ENCODE data around the gene PZP. TPM values are rescaled to one million over a fixed set of nuclear protein-coding genes. Genes with fewer than 3 reads are reported as not detected.

The PZP gene
- total and polyA plus RNA-seq, 2 donors (not counting 1 experiment from before 2014, with no cell fraction given): not detected

DNA sequence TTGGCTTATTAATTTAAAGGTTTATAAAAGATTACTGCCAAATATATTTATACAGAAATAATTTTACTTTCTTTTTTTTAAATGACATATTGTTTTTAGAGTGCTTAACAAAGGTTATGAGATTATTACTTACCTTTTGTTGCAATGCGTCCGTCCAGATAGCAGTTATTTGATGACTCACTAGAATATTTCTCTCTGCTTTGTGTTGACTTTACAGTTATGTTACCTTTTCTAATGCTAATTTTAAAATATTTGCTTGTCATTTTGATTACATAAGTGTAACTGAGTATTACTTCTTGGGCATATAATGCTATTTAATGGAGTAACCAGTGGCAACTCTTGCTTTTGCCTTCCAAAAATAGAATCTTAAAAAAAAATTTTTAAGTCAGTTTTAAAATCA is 6.3 kb upstream of the PZP start:
- ChIA-PET POLR2A (no interaction called here), CTCF (no interaction called here)
- H2AFZ ChIP-seq (ENCODE audit: insufficient read depth, low read depth, low read length, poor library complexity, severe bottlenecking): no peak overlapping the region
- H3K4me3 Mint-ChIP-seq: no peak overlapping the region
- H4K20me1 ChIP-seq (ENCODE audit: control insufficient read depth, insufficient read depth, low read length, poor library complexity, severe bottlenecking): no peaks in the 10 kb centered on the region
- no peaks in the 10 kb centered on the region for H3K9me3 Mint-ChIP-seq (ENCODE audit: insufficient read depth)
- intact Hi-C loops (cut with micrococcal nuclease): no loop called here
- no peak overlapping the region for H3K27ac ChIP-seq (ENCODE audit: low read length in 2 of 2)
- ATAC-seq (ENCODE audit: low read depth) (no peak), DNase-seq (no peak)
- no CpG with 5 or more reads among the region's 2 CpGs for WGBS (ENCODE audit: insufficient coverage)
- H3K9ac ChIP-seq (ENCODE audit: low read length): no peak overlapping the region
- no peak overlapping the region for H3K4me2 ChIP-seq (replicated peaks; ENCODE audit: low read depth, low read length, poor library complexity, severe bottlenecking)
- H3K27ac Mint-ChIP-seq: no peak overlapping the region
- TF ChIP-seq, protein P1, sequence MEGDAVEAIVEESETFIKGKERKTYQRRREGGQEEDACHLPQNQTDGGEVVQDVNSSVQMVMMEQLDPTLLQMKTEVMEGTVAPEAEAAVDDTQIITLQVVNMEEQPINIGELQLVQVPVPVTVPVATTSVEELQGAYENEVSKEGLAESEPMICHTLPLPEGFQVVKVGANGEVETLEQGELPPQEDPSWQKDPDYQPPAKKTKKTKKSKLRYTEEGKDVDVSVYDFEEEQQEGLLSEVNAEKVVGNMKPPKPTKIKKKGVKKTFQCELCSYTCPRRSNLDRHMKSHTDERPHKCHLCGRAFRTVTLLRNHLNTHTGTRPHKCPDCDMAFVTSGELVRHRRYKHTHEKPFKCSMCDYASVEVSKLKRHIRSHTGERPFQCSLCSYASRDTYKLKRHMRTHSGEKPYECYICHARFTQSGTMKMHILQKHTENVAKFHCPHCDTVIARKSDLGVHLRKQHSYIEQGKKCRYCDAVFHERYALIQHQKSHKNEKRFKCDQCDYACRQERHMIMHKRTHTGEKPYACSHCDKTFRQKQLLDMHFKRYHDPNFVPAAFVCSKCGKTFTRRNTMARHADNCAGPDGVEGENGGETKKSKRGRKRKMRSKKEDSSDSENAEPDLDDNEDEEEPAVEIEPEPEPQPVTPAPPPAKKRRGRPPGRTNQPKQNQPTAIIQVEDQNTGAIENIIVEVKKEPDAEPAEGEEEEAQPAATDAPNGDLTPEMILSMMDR (IDR thresholded peaks at IDR 0.05): no peak
- no peak for TF ChIP-seq EZH2 (IDR thresholded peaks at IDR 0.05; ENCODE audit: borderline replicate concordance, insufficient read depth, low read depth, low read length, poor library complexity, severe bottlenecking)
- no peaks in the 10 kb centered on the region for H3K36me3 ChIP-seq (replicated peaks in 1 of 2; ENCODE audit: control extremely low read depth in 1 of 2, control insufficient read depth in 1 of 2, extremely low read depth in 1 of 2, insufficient read depth in 2 of 2, low read length in 1 of 2)
- no peaks in the 10 kb centered on the region for H3K9me3 ChIP-seq (ENCODE audit: control extremely low read depth in 1 of 3, control insufficient read depth in 2 of 3, insufficient read depth in 1 of 3, low read length in 2 of 3)
- H3K4me3 ChIP-seq (ENCODE audit: control extremely low read depth in 1 of 5, extremely low read depth in 1 of 5, insufficient read depth in 1 of 5, low read depth in 2 of 5, low read length in 4 of 5): no peak overlapping the region
- no peaks in the 10 kb centered on the region for H3K27me3 Mint-ChIP-seq
- H3K79me2 ChIP-seq (ENCODE audit: control insufficient read depth, insufficient read depth, low read length): no peaks in the 10 kb centered on the region
- no peaks in the 10 kb centered on the region for H3K4me1 ChIP-seq (ENCODE audit: control insufficient read depth in 2 of 2, insufficient read depth in 2 of 2, low read length in 2 of 2)
- no peaks in the 10 kb centered on the region for H3K4me1 Mint-ChIP-seq
- peaks cover 0 to 3% (median 0%) of the 10 kb centered on the region in 4 experiments for H3K27me3 ChIP-seq (replicated peaks in 1 of 4; ENCODE audit: control extremely low read depth in 1 of 4, control insufficient read depth in 3 of 4, insufficient read depth in 4 of 4, low read length in 3 of 4)

DNA sequence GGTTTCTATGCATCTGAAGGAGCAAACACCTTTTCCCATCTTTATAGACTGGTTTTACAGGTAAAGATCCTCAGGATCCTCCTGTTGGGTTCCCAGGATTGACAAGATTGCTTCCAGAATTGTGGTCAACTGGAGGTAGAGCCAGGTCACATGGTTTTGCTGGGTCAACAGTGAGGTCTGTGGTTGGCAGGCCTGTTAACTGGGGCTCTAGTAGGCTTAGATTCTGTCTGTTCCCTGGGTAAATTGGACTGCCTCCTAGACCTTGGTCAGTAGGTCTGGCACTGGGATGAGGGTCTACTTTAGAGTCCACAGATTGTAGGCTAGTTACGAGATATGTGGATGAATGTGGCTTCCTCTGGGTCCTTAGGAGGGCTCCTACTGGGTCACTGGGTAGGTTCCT is 3.5 kb upstream of the PZP start:
- WGBS (ENCODE audit: insufficient coverage): 100% methylated on average over 1 of the region's 1 CpG
- H3K27me3 ChIP-seq (replicated peaks in 1 of 4; ENCODE audit: control extremely low read depth in 1 of 4, control insufficient read depth in 3 of 4, insufficient read depth in 4 of 4, low read length in 3 of 4): peaks cover 0 to under 1% (median 0%) of the 10 kb centered on the region in 4 experiments
- no peaks in the 10 kb centered on the region for H3K9me3 Mint-ChIP-seq (ENCODE audit: insufficient read depth)
- no peak overlapping the region for H3K4me3 ChIP-seq (ENCODE audit: control extremely low read depth in 1 of 5, extremely low read depth in 1 of 5, insufficient read depth in 1 of 5, low read depth in 2 of 5, low read length in 4 of 5)
- H3K79me2 ChIP-seq (ENCODE audit: control insufficient read depth, insufficient read depth, low read length): no peaks in the 10 kb centered on the region
- H3K36me3 ChIP-seq (replicated peaks in 1 of 2; ENCODE audit: control extremely low read depth in 1 of 2, control insufficient read depth in 1 of 2, extremely low read depth in 1 of 2, insufficient read depth in 2 of 2, low read length in 1 of 2): no peaks in the 10 kb centered on the region
- no peaks in the 10 kb centered on the region for H3K9me3 ChIP-seq (ENCODE audit: control extremely low read depth in 1 of 3, control insufficient read depth in 2 of 3, insufficient read depth in 1 of 3, low read length in 2 of 3)
- TF ChIP-seq, protein P1 (IDR thresholded peaks at IDR 0.05): no peak
- TF ChIP-seq EZH2 (IDR thresholded peaks at IDR 0.05; ENCODE audit: borderline replicate concordance, insufficient read depth, low read depth, low read length, poor library complexity, severe bottlenecking): no peak
- no peak overlapping the region for H3K4me2 ChIP-seq (replicated peaks; ENCODE audit: low read depth, low read length, poor library complexity, severe bottlenecking)
- ChIA-PET CTCF (no interaction called here), POLR2A (no interaction called here)
- no peak overlapping the region for H3K27ac Mint-ChIP-seq
- no peak overlapping the region for H3K9ac ChIP-seq (ENCODE audit: low read length)
- ATAC-seq (ENCODE audit: low read depth) (no peak), DNase-seq (no peak)
- no peaks in the 10 kb centered on the region for H3K4me1 ChIP-seq (ENCODE audit: control insufficient read depth in 2 of 2, insufficient read depth in 2 of 2, low read length in 2 of 2)
- no peaks in the 10 kb centered on the region for H3K27me3 Mint-ChIP-seq
- no peak overlapping the region for H3K4me3 Mint-ChIP-seq
- H4K20me1 ChIP-seq (ENCODE audit: control insufficient read depth, insufficient read depth, low read length, poor library complexity, severe bottlenecking): no peaks in the 10 kb centered on the region
- intact Hi-C loops (cut with micrococcal nuclease): no loop called here
- H3K4me1 Mint-ChIP-seq: no peaks in the 10 kb centered on the region
- H2AFZ ChIP-seq (ENCODE audit: insufficient read depth, low read depth, low read length, poor library complexity, severe bottlenecking): no peak overlapping the region
- no peak overlapping the region for H3K27ac ChIP-seq (ENCODE audit: low read length in 2 of 2)

All from B cell (primary cell).